GM21576 (cell line): ENCODE results near the gene UBL5.
"Not testable (repeated sequence)": the region's sequence is repeated elsewhere in the genome, so short reads cannot be mapped to it uniquely, and the experiment has no call there.

Source experiments
- ATAC-seq: cut with Tn5 transposase; IDR thresholded peaks from one replicate; pipeline ENCODE4 v1.9.1; 2021; ENCODE audit warnings: mild to moderate bottlenecking, moderate library complexity; ENCODE audit not compliant: unreplicated experiment

UBL5 gene

DNA sequence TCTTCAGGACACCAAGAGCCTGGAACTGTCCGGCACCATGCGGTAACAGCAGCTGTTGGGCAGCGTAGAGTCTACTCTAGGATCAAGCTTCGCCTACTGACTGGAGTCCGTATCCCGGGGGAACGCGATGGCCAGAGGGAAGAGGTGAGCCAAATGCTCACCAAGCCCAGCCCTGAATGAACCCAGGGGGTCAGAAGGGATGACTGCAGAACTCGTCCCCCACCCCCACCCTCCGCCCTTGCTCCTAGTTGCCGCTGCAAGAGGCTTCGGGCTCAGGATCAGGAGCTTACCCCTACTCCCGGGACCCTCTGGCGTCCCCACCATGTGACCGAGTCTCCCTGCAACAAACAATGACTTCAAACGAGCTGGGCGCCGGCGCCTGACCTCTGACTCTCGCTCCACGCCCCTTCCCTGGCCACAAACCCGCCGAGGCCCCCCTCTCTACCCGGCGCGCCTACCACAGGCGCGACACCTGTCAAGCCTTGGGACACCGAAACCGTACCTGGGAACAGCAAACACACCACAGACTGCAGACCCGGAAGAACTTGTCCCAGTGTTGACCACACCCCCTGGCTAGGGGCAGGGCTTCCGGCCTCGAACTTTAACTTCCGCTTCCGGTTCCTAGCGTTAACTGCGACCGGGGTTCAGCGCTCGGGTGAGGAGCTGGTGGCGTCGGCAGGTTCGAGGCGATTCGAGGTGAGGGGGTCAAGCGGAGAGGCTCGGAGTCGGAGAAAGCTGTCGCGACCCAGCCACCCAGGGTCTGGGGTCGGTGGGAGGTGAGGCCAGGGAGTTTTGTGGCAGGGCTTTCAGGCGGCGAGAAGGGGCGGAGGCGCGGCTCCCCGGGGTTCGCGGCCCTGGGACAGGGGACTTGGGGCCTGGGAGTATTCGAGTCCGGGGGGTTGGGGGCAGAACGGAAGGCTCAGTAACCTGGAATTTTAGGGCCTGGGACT, at the start of gene UBL5:
TSS of gene UBL5 (plus strand) at position 630 of the 950 bp plus-strand sequence. CDS start 420 bp downstream, outside the sequence.
- peak; percentile 86 for ATAC-seq

DNA sequence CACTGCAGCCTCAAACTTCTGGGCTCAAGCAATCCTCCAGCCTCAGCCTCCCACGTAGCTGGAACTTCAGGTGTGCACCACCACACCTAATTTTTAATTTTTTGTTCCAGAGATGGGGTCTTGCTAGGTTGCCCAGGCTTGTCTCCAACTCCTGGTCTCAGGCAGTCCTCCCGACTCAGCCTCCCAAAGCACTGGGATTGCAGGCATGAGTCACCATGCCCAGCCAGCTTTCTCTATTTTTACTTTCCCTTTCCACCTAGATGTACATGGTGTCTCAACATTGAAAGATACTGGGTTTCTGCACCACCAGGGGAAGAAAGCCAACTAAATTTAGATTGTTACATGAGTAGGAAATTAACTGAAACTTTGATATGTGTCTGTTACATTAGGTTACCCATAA, 45.4 kb upstream of the UBL5 start:
- no peak for ATAC-seq

DNA sequence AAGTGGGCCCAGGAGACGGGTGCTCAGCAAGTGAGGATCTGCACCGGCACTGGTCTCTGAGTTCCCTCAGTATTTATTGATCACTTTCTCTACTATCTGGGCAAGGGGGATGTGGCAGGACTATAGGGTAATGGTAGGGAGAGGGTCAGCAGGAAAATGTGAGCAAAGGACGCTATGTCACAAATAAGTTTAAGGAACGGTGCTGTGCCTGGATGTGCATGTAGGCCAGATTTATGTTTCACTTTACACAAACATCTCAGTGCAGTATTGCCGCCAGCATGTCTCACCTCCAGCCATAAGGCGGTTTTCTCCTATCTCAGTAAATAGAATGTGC, 43.6 kb upstream of the UBL5 start:
- not testable (repeated sequence) for ATAC-seq

DNA sequence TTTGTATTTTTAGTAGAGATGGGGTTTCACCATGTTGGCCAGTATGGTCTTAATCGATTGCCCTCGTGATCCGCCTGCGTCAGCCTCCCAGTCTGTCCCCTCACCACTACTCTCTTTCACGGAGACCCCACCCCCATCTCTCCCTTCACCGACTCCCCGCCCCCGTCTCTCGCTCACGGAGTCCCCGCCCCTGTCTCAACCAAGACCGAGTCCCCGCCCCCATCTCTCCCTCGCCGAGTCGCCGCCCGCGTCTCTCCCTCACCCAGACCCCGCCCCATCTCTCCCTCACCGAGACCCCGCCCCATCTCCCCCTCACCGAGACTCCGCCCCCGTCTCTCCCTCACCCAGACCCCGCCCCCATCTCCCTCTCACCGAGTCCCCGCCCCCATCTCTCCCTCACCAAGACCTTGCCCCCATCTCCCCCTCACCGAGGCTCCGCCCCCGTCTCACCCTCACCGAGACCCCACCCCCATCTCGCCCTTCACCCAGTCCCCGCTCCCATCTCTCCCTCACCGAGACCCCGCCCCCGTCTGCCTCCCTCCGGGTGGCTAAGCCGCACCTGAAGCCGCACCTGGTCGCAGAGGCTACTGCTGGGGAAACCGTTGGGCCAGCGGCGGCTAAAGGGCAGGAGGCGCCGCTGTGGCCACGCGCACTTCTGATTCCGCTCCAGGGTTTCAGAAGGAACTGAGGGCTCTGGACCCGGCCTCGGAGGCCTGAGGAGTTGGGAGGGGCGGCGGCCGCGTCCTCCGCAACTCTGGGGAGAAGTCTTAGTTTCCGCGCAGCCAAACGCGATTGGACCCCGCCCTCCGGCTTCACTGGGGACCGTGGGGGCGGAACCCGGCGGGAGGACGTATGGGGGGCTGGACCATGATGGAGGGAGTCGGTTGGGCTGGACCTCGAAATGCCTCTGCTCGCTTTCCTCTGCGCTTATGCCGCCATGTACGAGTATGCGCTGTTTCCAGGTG, 42.1 kb upstream of the UBL5 start:
- peak; percentile 51 for ATAC-seq

- no peak for ATAC-seq
Measured at GRCh38 chr19:9786342-9786741, 41.4 kb upstream of the UBL5 start.

- no peak for ATAC-seq
Measured at GRCh38 chr19:9786819-9787218, 40.9 kb upstream of the UBL5 start.

DNA sequence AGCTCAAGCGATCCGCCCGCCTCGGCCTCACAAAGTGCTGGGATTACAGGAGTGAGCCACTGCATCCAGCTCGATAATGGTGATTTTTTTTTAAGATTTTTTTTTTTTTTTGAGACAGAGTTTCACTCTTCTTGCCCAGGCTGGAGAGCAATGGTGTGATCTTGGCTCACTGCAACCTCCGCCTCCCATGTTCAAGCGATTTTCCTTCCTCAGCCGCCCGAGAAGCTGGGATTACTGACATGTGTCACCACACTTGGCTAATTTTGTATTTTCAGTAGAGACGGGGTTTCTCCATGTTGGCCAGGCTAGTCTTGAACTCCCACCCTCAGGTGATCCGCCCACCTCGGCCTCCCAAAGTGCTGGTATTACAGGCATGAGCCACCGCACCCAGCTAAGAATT, 39.1 kb upstream of the UBL5 start:
- ATAC-seq, result not testable (repeated sequence)

DNA sequence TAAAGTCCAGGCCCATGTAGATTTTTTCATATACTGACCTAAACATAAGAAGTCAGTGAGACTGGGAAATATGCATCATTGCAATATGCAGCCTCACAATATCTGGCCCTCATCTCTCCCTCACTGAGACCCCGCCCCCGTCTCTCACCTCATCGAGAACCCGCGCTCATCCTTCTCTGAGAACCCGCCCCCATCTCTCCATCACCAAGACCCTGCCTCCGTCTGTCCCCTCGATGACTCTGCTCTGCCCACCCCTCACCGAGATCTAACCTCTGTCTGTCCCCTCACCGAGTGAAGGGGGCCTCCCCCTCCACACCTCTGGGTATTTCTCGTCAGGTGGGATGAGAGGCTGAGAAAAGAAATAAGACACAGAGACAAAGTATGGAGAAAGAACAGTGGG, 38.7 kb upstream of the UBL5 start:
- ATAC-seq, result no peak

DNA sequence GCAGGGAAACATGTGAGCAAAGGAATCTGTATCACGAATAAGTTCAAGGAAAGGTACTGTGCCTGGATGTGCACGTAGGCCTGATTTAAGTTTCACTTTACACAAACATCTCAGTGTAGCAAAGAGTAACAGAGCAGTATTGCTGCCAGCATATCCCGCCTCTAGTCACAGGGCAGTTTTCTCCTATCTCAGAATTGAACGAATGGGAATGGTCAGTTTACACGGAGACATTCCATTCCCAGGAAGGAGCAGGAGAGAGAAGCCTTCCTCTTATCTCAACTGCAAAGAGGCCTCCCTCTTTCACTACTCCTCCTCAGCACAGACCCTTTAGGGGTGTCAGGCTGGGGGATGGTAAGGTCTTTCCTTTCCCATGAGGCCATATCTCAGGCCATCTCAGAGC, 38.1 kb upstream of the UBL5 start:
- not testable (repeated sequence) for ATAC-seq

GRCh38 chr19:9791073-9791367, 36.7 kb upstream of the UBL5 start:
- ATAC-seq, result not testable (repeated sequence)

- peak; percentile 36 for ATAC-seq
Measured at GRCh38 chr19:9791552-9792205, 36.0 kb upstream of the UBL5 start.

DNA sequence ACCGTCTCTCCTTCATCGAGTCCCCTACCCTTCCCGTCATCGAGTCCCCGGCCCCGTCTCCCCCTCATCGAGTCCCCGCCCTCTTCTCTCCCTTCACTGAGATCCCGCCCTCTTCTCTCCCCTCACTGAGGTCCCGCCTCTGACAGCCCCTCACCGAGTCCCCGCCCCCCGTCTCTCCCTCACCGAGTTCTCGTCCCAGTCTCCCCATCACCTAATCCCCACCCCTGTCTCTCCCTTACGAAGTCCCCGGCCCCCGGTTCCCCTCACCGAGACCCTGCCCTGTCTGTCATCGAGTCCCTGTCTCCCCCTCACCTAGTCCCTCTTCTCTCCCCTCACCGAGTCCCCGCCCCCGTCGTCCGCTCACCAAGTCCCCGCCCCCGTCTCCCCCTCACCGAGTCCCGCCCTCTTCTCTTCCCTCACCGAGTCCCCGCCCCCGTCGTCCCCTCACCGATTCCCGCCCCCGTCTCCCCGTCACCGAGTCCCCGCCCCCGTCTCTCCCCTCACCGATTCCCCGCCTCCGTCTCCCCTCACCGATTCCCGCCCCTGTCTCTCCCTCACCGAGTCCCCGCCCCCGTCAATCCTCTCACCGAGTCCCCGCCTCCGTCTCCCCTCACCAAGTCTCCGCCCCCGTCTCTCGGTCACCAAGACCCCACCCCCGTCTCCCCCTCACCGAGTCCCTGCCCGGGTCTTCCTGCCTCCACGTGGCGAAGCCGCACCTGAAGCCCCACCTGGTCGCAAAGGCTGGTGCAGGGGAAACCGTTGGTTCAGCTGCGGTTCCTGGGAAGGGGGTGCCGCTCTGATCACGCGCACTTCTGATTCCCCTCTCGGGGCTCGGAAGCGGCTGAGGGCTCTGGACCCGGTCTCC, 35.3 kb upstream of the UBL5 start:
- peak; percentile 39 for ATAC-seq

- ATAC-seq, result no peak
Measured at GRCh38 chr19:9793071-9793591, 34.6 kb upstream of the UBL5 start.

- no peak for ATAC-seq
Measured at GRCh38 chr19:9796113-9796773, 31.5 kb upstream of the UBL5 start.

DNA sequence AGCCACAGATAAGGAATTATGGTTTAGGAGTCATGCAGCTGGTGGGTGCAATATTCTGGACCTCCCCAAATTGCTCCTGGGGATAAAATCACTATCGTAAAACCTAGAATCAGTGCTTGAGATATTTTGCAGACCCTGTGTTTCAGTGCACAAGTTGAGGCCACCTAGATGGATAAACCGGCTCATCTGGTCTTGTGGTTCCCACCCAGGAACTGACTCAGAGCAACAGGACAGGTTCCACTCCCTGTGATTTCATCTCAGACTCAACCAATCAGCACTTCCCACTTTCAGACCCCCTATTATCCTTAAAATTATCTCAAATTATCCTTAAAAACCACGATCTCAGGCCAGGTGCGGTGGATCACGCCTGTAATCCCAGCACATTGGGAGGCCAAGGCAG, 29.8 kb upstream of the UBL5 start:
- no peak for ATAC-seq

- ATAC-seq, result no peak
Measured at GRCh38 chr19:9799162-9799561, 28.6 kb upstream of the UBL5 start.

GRCh38 chr19:9801976-9802375, 25.7 kb upstream of the UBL5 start:
- ATAC-seq, result no peak

DNA sequence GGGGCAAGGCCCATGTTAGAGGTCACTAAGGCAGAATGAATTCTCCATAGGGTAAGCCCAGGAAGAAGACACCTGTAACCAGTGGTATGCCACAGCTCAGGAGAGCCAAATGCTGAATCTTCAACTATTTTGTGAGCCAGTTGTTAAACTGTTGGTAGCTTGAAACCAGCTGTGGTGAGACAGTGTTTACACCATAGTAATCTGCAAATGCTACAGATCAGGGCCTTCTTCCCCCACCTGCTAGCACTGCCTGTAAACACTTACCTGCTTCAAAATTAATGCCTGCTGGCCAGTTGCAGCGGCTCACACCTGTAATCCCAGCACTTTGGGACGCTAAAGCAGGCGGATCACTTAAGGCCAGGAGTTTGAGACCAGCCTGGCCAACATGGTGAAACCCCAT, 20.9 kb upstream of the UBL5 start:
- ATAC-seq, result no peak
